Measurements from ENCODE around the gene ABHD17A. TPM values are rescaled to one million over a fixed set of nuclear protein-coding genes. Genes with fewer than 3 reads are reported as not detected.

The ABHD17A gene
- total and polyA plus RNA-seq, 9 of the 15 experiments (the other 6 are each of a cell fraction or from before 2014, with no cell fraction given) = 0.04 to 135 (median 21.8) TPM; not detected in 1

- no peak for TF ChIP-seq ZNF583 (CRISPR knock-in tag; IDR thresholded peaks at IDR 0.05)
- TF ChIP-seq CTBP1 (IDR thresholded peaks at IDR 0.05; ENCODE audit: borderline replicate concordance) = peak; percentile 74
- TF ChIP-seq EZH2 (IDR thresholded peaks at IDR 0.05; ENCODE audit: borderline replicate concordance, low read depth, low read length) = no peak
- TF ChIP-seq ZNF140 (CRISPR knock-in tag; IDR thresholded peaks at IDR 0.05) = no peak
- TF ChIP-seq ZNF23 (CRISPR knock-in tag; IDR thresholded peaks at IDR 0.05) = no peak
- TF ChIP-seq ZNF445 (CRISPR knock-in tag; IDR thresholded peaks at IDR 0.05; ENCODE audit: low read depth) = no peak
- no peak for TF ChIP-seq TAF15 (IDR thresholded peaks at IDR 0.05; ENCODE audit: low read depth, low read length)
- TF ChIP-seq ZNF551 (CRISPR knock-in tag; IDR thresholded peaks at IDR 0.05) = no peak
- no peak for TF ChIP-seq ELK3 (CRISPR knock-in tag; IDR thresholded peaks at IDR 0.05)
- no peak for TF ChIP-seq RBM15 (IDR thresholded peaks at IDR 0.05; ENCODE audit: insufficient read depth, low read length)
- TF ChIP-seq U2AF1 (optimal IDR thresholded peaks at IDR 0.05; ENCODE audit: low read depth, low read length) = peak; percentile 26
- no peak for TF ChIP-seq BMI1 (IDR thresholded peaks at IDR 0.05; ENCODE audit: low read length)
- no peak for TF ChIP-seq ZNF586 (CRISPR knock-in tag; conservative IDR thresholded peaks at IDR 0.05)
- peak; percentile 74 for TF ChIP-seq CCNT2 (IDR thresholded peaks at IDR 0.05; ENCODE audit: borderline replicate concordance, extremely low read depth, insufficient read length, low read depth, low read length)
- no peak for TF ChIP-seq TCF3 (CRISPR knock-in tag; IDR thresholded peaks at IDR 0.05)
- TF ChIP-seq HES1 (IDR thresholded peaks at IDR 0.05; ENCODE audit: low read depth) = no peak
- TF ChIP-seq HDAC2 (IDR thresholded peaks at IDR 0.05) = no peak
- TF ChIP-seq SRSF7 (optimal IDR thresholded peaks at IDR 0.05; ENCODE audit: low read depth, low read length) = no peak
- no peak for TF ChIP-seq ZBTB2 (IDR thresholded peaks at IDR 0.05)
- 0 out of 2 replicates have a peak, but pooled peaks have one; percentile 31 for TF ChIP-seq CC2D1A (IDR thresholded peaks at IDR 0.05)
- TF ChIP-seq SMARCE1 (IDR thresholded peaks at IDR 0.05) = no peak
- TF ChIP-seq TGIF2 (CRISPR knock-in tag; IDR thresholded peaks at IDR 0.05) = no peak
- no peak for TF ChIP-seq BDP1 (IDR thresholded peaks at IDR 0.05; ENCODE audit: insufficient read depth, insufficient read length)
- TF ChIP-seq BRF1 (IDR thresholded peaks at IDR 0.05; ENCODE audit: borderline replicate concordance, extremely low read depth, insufficient read length) = no peak
- TF ChIP-seq CHD2 (IDR thresholded peaks at IDR 0.05; ENCODE audit: low read depth, low read length) = 0 out of 2 replicates have a peak, but pooled peaks have one; percentile 15
- no peak; the same call in 1 of the 2 replicates for TF ChIP-seq POLR2H (tag; IDR thresholded peaks at IDR 0.05; ENCODE audit: low read depth)
- no peak for TF ChIP-seq ZNF324 (CRISPR knock-in tag; IDR thresholded peaks at IDR 0.05)
- TF ChIP-seq FUS (optimal IDR thresholded peaks at IDR 0.05; ENCODE audit: low read depth, low read length) = no peak
Observed at GRCh38 chr19:1848399-1849131, 36.7 kb downstream of the ABHD17A start, which contains the start of gene REXO1 (continued).

Measured in K562 (cell line).